ENCODE results near the gene SEZ6.

The SEZ6 gene

GRCh38 chr17:29010586-29010985 is 4.8 kb upstream of the SEZ6 start:
- Histone ChIP-seq H3K4me3 (ENCODE audit: low read length) (no peak overlapping the region), H3K27me3 (ENCODE audit: control insufficient read depth, insufficient read depth, low read length) (peaks cover 2% of the 10 kb centered on the region), H3K36me3 (ENCODE audit: control insufficient read depth, insufficient read depth, low read length) (no peaks in the 10 kb centered on the region), H3K4me1 (ENCODE audit: control insufficient read depth, insufficient read depth, low read length) (no peaks in the 10 kb centered on the region), H3K9ac (ENCODE audit: low read length) (no peak overlapping the region), H3K27ac (ENCODE audit: low read depth, low read length) (no peak overlapping the region)

DNA sequence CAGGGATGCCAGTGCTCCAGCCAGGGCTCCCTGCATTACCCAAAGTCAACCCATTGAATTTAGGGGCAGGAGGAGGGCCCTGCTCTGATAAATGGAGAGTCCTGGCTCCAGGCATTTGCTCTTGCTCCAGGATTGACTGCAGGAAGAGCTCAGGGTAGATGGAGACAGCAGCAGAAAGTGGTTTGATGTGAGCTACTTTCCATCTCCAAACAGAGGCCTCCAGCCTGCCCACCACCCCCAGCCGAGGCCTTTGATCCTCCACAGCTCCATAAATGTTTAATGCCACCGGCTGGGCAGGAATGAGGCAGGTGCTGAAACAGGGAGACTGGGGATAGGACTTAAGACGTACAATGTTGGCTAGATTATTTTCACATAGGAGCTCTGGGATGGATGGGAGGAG is 4.3 kb upstream of the SEZ6 start:
- Histone ChIP-seq H3K36me3 (ENCODE audit: control insufficient read depth, insufficient read depth, low read length) (no peaks in the 10 kb centered on the region), H3K4me3 (ENCODE audit: low read length) (no peak overlapping the region), H3K9ac (ENCODE audit: low read length) (no peak overlapping the region), H3K4me1 (ENCODE audit: control insufficient read depth, insufficient read depth, low read length) (no peaks in the 10 kb centered on the region), H3K27me3 (ENCODE audit: control insufficient read depth, insufficient read depth, low read length) (peaks cover 4% of the 10 kb centered on the region), H3K27ac (ENCODE audit: low read depth, low read length) (no peak overlapping the region)

- no peak overlapping the region for H3K4me3 ChIP-seq (ENCODE audit: low read length)
- no peak overlapping the region for H3K9ac ChIP-seq (ENCODE audit: low read length)
- no peaks in the 10 kb centered on the region for H3K4me1 ChIP-seq (ENCODE audit: control insufficient read depth, insufficient read depth, low read length)
- H3K27me3 ChIP-seq (ENCODE audit: control insufficient read depth, insufficient read depth, low read length) = peaks cover 19% of the 10 kb centered on the region
- H3K27ac ChIP-seq (ENCODE audit: low read depth, low read length) = no peak overlapping the region
- no peaks in the 10 kb centered on the region for H3K36me3 ChIP-seq (ENCODE audit: control insufficient read depth, insufficient read depth, low read length)
Measured at GRCh38 chr17:29008591-29008990, 2.8 kb upstream of the SEZ6 start.

- Histone ChIP-seq H3K36me3 (ENCODE audit: control insufficient read depth, insufficient read depth, low read length) (no peaks in the 10 kb centered on the region), H3K27ac (ENCODE audit: low read depth, low read length) (no peak overlapping the region), H3K9ac (ENCODE audit: low read length) (no peak overlapping the region), H3K4me1 (ENCODE audit: control insufficient read depth, insufficient read depth, low read length) (no peaks in the 10 kb centered on the region), H3K27me3 (ENCODE audit: control insufficient read depth, insufficient read depth, low read length) (peaks cover 23% of the 10 kb centered on the region), H3K4me3 (ENCODE audit: low read length) (no peak overlapping the region)
Measured at GRCh38 chr17:29007860-29008455, 2.1 kb upstream of the SEZ6 start.

GRCh38 chr17:29007456-29007855 is 1.6 kb upstream of the SEZ6 start:
- Histone ChIP-seq H3K9ac (ENCODE audit: low read length) (no peak overlapping the region), H3K27me3 (ENCODE audit: control insufficient read depth, insufficient read depth, low read length) (peaks cover 23% of the 10 kb centered on the region)

GRCh38 chr17:29004081-29004692 is 1.6 kb downstream of the SEZ6 start:
- Histone ChIP-seq H3K9ac (ENCODE audit: low read length) (no peak overlapping the region), H3K4me3 (ENCODE audit: low read length) (no peak overlapping the region), H3K27me3 (ENCODE audit: control insufficient read depth, insufficient read depth, low read length) (peaks cover 23% of the 10 kb centered on the region), H3K27ac (ENCODE audit: low read depth, low read length) (no peak overlapping the region), H3K4me1 (ENCODE audit: control insufficient read depth, insufficient read depth, low read length) (no peaks in the 10 kb centered on the region), H3K36me3 (ENCODE audit: control insufficient read depth, insufficient read depth, low read length) (no peaks in the 10 kb centered on the region)

More at GRCh38 chr17:29007456-29007855, 1.6 kb upstream of the SEZ6 start:
- no peaks in the 10 kb centered on the region for H3K36me3 ChIP-seq (ENCODE audit: control insufficient read depth, insufficient read depth, low read length)
- no peaks in the 10 kb centered on the region for H3K4me1 ChIP-seq (ENCODE audit: control insufficient read depth, insufficient read depth, low read length)
- no peak overlapping the region for H3K4me3 ChIP-seq (ENCODE audit: low read length)
- H3K27ac ChIP-seq (ENCODE audit: low read depth, low read length) = no peak overlapping the region

GRCh38 chr17:29003289-29003688 is 2.5 kb downstream of the SEZ6 start:
- Histone ChIP-seq H3K9ac (ENCODE audit: low read length) (no peak overlapping the region), H3K4me3 (ENCODE audit: low read length) (no peak overlapping the region), H3K27me3 (ENCODE audit: control insufficient read depth, insufficient read depth, low read length) (peaks cover 23% of the 10 kb centered on the region), H3K36me3 (ENCODE audit: control insufficient read depth, insufficient read depth, low read length) (no peaks in the 10 kb centered on the region), H3K4me1 (ENCODE audit: control insufficient read depth, insufficient read depth, low read length) (no peaks in the 10 kb centered on the region), H3K27ac (ENCODE audit: low read depth, low read length) (no peak overlapping the region)

DNA sequence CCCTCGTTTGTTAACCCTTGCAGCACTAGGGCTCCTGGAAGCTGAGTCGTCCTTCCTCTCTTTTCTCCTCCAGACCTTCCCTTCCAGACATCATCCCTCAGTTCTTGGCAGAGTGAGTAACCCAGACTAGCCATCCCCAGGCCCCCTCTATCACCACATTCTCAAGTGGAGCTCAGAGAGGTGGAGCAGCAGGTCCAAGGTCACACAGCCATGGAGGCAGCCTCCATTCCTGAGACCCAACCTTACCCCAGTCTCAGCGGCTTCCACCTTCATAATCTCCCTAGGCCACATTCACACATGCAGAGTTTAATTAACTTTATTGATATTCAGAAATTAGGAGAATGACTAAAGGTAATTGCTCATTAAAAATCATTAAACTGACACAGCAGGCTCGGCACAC is 3.0 kb downstream of the SEZ6 start:
- H3K4me1 ChIP-seq (ENCODE audit: control insufficient read depth, insufficient read depth, low read length) = no peaks in the 10 kb centered on the region
- H3K4me3 ChIP-seq (ENCODE audit: low read length) = no peak overlapping the region
- no peak overlapping the region for H3K9ac ChIP-seq (ENCODE audit: low read length)
- peaks cover 23% of the 10 kb centered on the region for H3K27me3 ChIP-seq (ENCODE audit: control insufficient read depth, insufficient read depth, low read length)
- H3K27ac ChIP-seq (ENCODE audit: low read depth, low read length) = no peak overlapping the region
- H3K36me3 ChIP-seq (ENCODE audit: control insufficient read depth, insufficient read depth, low read length) = no peaks in the 10 kb centered on the region

DNA sequence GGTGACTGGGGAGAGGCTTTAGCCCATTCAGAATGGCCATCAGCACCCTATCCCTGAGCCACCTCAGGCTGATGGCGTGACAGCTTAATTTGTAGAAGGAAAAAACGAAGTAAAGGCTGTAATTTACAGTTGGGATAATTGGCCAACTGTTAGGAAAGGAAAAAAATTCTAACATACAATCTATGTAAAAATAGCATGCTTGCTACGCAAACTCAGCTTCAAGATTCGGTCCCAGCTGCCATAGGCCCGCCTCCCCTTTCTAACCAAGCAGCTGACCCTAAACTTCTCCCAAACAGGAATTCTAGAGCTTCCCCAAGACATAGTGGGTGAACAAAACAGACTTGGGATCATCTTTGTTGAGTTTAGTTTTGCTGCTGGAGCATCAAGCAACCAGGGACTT is 4.9 kb downstream of the SEZ6 start:
- Histone ChIP-seq H3K4me3 (ENCODE audit: low read length) (no peak overlapping the region), H3K4me1 (ENCODE audit: control insufficient read depth, insufficient read depth, low read length) (no peaks in the 10 kb centered on the region), H3K27ac (ENCODE audit: low read depth, low read length) (no peak overlapping the region), H3K36me3 (ENCODE audit: control insufficient read depth, insufficient read depth, low read length) (no peaks in the 10 kb centered on the region), H3K27me3 (ENCODE audit: control insufficient read depth, insufficient read depth, low read length) (peaks cover 21% of the 10 kb centered on the region), H3K9ac (ENCODE audit: low read length) (no peak overlapping the region)

GRCh38 chr17:28999206-28999605 is 6.6 kb downstream of the SEZ6 start:
- no peak overlapping the region for H3K27ac ChIP-seq (ENCODE audit: low read depth, low read length)
- peaks cover 10% of the 10 kb centered on the region for H3K27me3 ChIP-seq (ENCODE audit: control insufficient read depth, insufficient read depth, low read length)
- no peaks in the 10 kb centered on the region for H3K36me3 ChIP-seq (ENCODE audit: control insufficient read depth, insufficient read depth, low read length)
- H3K4me3 ChIP-seq (ENCODE audit: low read length) = no peak overlapping the region
- H3K4me1 ChIP-seq (ENCODE audit: control insufficient read depth, insufficient read depth, low read length) = no peaks in the 10 kb centered on the region
- H3K9ac ChIP-seq (ENCODE audit: low read length) = no peak overlapping the region

- Histone ChIP-seq H3K36me3 (ENCODE audit: control insufficient read depth, insufficient read depth, low read length) (no peaks in the 10 kb centered on the region), H3K27me3 (ENCODE audit: control insufficient read depth, insufficient read depth, low read length) (no peaks in the 10 kb centered on the region), H3K9ac (ENCODE audit: low read length) (no peak overlapping the region), H3K4me3 (ENCODE audit: low read length) (no peak overlapping the region), H3K4me1 (ENCODE audit: control insufficient read depth, insufficient read depth, low read length) (no peaks in the 10 kb centered on the region), H3K27ac (ENCODE audit: low read depth, low read length) (no peak overlapping the region)
Measured at GRCh38 chr17:28997806-28998205, 8.0 kb downstream of the SEZ6 start.

GRCh38 chr17:28996554-28997096 is 9.2 kb downstream of the SEZ6 start:
- H3K36me3 ChIP-seq (ENCODE audit: control insufficient read depth, insufficient read depth, low read length) = no peaks in the 10 kb centered on the region
- H3K27me3 ChIP-seq (ENCODE audit: control insufficient read depth, insufficient read depth, low read length) = no peaks in the 10 kb centered on the region
- H3K9ac ChIP-seq (ENCODE audit: low read length) = no peak overlapping the region
- H3K27ac ChIP-seq (ENCODE audit: low read depth, low read length) = no peak overlapping the region
- no peak overlapping the region for H3K4me3 ChIP-seq (ENCODE audit: low read length)
- H3K4me1 ChIP-seq (ENCODE audit: control insufficient read depth, insufficient read depth, low read length) = no peaks in the 10 kb centered on the region
